HG03280 (cell line): ENCODE results near the gene PCNX3.
"Not testable (repeated sequence)": the region's sequence is repeated elsewhere in the genome, so short reads cannot be mapped to it uniquely, and the experiment has no call there.

Experiments used
- ATAC-seq: cut with Tn5 transposase; IDR thresholded peaks from one replicate; pipeline ENCODE4 v1.9.1; 2021; ENCODE audit warnings: mild to moderate bottlenecking, moderate library complexity; ENCODE audit not compliant: unreplicated experiment

Gene PCNX3

DNA sequence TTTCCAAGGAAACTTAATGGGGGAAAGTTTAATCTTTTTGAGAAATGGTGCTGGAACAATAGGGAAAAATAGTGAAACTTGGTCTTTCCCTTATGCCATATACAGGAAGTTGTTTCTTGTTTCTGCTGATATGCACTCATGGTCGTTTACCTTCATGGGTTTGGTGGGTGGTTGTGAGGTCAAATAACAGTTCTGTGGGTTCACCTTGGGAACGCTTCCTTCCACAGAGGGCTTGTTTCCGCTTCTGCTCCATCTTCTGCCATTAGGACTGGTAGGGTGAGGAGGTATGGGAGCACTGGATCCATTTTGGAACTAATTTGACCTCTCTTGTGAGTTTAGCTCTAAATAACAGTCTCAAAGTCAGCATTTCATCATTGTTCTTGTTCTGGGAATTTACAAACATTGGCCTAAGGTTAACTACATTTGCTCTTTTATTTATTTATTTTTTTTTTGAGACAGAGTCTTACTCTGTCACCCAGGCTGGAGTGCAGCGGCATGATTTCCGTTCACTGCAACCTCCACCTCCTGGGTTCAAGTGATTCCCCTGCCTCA is 64.7 kb downstream of the PCNX3 start:
- no peak for ATAC-seq

DNA sequence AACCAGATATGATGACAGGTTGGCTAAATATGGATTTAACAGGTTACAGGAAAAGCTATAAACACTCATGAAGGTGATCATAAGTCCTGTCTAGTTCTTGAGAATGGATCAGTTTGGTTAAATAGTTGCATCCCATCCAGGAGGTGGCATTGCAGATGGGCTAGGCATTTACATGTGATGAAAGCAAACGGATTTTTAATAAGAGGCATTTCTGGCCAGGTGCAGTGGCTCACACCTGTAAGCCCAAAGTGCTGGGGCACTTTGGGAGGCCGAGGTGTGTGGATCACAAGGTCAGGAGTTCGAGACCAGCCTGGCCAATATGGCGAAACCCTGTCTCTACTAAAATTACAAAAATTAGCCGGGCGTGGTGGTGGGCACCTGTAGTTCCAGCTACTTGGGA is 67.9 kb downstream of the PCNX3 start:
- not testable (repeated sequence) for ATAC-seq

DNA sequence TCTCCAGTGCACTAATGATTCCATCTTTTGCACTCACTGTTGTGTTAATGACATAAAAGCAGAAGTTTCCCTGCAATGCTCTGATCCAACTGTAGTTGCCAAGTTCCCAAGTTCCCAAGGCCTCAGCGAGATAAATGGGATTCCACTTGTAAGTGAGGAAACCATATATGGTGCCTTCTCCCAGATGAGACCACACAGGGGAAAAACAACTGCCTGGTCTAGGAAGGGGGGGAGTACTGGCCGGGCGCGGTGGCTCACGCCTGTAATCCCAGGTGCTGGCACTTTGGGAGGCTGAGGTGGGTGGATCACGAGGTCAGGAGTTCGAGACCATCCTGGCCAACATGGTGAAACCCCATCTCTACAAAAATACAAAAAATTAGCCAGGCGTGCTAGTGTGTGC is 70.4 kb downstream of the PCNX3 start:
- no peak for ATAC-seq
